ENCODE data around the gene ARID4B.

DNA sequence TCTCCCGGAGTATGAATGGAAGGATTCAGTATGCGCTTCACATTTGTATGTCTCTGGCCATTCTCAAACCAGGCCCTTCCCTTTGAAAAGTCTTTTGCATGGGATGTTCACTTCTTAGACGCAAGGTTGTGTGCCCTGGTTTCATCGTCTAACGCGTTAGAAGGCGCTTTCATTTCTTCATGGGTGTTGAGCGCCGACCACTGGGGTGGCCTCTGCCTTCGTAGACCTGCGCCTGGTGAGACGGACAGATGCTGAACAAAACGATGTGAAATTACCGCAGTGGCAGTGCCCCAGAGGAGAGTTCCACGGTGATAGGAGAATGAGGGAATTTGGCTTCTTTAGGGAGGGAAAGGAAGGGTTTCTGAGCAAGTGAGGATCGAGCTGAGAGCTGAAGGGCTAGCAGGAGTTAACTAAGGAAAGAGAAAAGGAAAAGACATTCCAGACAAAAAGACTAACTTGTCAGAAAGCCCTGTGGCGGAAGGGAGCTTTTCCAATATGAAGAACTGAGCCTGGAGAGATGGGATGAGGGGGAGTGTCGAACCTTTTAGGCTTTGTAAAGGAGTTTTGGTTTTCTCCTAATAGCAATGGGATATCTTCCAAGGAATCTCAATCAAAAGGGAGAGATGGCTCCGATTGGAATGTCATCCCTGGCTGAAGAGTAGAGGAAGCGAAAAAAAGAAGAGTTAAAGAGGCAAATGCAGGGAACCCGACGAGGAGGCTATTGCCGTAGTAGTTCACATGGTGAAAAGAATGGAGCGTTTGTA lies 1.3 kb upstream of the ARID4B start:
- TF ChIP-seq, protein P1, sequence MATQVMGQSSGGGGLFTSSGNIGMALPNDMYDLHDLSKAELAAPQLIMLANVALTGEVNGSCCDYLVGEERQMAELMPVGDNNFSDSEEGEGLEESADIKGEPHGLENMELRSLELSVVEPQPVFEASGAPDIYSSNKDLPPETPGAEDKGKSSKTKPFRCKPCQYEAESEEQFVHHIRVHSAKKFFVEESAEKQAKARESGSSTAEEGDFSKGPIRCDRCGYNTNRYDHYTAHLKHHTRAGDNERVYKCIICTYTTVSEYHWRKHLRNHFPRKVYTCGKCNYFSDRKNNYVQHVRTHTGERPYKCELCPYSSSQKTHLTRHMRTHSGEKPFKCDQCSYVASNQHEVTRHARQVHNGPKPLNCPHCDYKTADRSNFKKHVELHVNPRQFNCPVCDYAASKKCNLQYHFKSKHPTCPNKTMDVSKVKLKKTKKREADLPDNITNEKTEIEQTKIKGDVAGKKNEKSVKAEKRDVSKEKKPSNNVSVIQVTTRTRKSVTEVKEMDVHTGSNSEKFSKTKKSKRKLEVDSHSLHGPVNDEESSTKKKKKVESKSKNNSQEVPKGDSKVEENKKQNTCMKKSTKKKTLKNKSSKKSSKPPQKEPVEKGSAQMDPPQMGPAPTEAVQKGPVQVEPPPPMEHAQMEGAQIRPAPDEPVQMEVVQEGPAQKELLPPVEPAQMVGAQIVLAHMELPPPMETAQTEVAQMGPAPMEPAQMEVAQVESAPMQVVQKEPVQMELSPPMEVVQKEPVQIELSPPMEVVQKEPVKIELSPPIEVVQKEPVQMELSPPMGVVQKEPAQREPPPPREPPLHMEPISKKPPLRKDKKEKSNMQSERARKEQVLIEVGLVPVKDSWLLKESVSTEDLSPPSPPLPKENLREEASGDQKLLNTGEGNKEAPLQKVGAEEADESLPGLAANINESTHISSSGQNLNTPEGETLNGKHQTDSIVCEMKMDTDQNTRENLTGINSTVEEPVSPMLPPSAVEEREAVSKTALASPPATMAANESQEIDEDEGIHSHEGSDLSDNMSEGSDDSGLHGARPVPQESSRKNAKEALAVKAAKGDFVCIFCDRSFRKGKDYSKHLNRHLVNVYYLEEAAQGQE (IDR thresholded peaks at IDR 0.05; ENCODE audit: borderline replicate concordance): peak; percentile 41
- TF ChIP-seq, protein P2, sequence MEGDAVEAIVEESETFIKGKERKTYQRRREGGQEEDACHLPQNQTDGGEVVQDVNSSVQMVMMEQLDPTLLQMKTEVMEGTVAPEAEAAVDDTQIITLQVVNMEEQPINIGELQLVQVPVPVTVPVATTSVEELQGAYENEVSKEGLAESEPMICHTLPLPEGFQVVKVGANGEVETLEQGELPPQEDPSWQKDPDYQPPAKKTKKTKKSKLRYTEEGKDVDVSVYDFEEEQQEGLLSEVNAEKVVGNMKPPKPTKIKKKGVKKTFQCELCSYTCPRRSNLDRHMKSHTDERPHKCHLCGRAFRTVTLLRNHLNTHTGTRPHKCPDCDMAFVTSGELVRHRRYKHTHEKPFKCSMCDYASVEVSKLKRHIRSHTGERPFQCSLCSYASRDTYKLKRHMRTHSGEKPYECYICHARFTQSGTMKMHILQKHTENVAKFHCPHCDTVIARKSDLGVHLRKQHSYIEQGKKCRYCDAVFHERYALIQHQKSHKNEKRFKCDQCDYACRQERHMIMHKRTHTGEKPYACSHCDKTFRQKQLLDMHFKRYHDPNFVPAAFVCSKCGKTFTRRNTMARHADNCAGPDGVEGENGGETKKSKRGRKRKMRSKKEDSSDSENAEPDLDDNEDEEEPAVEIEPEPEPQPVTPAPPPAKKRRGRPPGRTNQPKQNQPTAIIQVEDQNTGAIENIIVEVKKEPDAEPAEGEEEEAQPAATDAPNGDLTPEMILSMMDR (IDR thresholded peaks at IDR 0.05; ENCODE audit: poor library complexity, severe bottlenecking): no peak
- TF ChIP-seq EZH2 (IDR thresholded peaks at IDR 0.05; ENCODE audit: borderline replicate concordance, insufficient read depth, low read length, poor library complexity, severe bottlenecking) (no peak), SMC3 (conservative IDR thresholded peaks at IDR 0.05; ENCODE audit: poor library complexity) (peak; percentile 29), POLR2AphosphoS5 (IDR thresholded peaks at IDR 0.05) (no peak), RAD21 (conservative IDR thresholded peaks at IDR 0.05) (no peak), TAF1 (IDR thresholded peaks at IDR 0.05; ENCODE audit: low read depth) (no peak), EP300 (conservative IDR thresholded peaks at IDR 0.05; ENCODE audit: poor library complexity, severe bottlenecking) (no peak), MXI1 (conservative IDR thresholded peaks at IDR 0.05; ENCODE audit: poor library complexity, severe bottlenecking) (peak; percentile 24)

Measured in neural cell (in vitro differentiated cells).